ENCODE measurements around the gene GRID1. TPM values are rescaled to one million over a fixed set of nuclear protein-coding genes. Genes with fewer than 3 reads are reported as not detected.

The GRID1 gene
- total and polyA plus RNA-seq, 10 of the 15 experiments (the other 5 are each of a cell fraction or from before 2014, with no cell fraction given), result 0.04 to 0.62 (median 0.08) TPM; not detected in 5

- ChIA-PET SMC1A (ENCODE audit: uncharacterized antibody, unreplicated experiment) (interaction anchor here (0.7 kb wide), 1 partner anchor 116 kb away, joined by 4 read pairs; no protein-coding TSS in a partner anchor), POLR2A (no interaction called here), CTCF (interaction anchor here (1.6 kb wide), 1 partner anchor 16 kb away, joined by 3 read pairs; no protein-coding TSS in a partner anchor), RAD21 (ENCODE audit: unreplicated experiment) (no interaction called here)
- H3K27ac ChIP-seq (ENCODE audit: control insufficient read depth, insufficient read depth), result no peak overlapping the region
- 0% methylated on average over 4 of the region's 4 CpGs for WGBS (ENCODE audit: insufficient coverage, insufficient replicate concordance, low lambda C conversion rate, missing lambda C conversion rate)
- H3K4me1 ChIP-seq (ENCODE audit: control insufficient read depth, insufficient read depth, low read length), result no peaks in the 10 kb centered on the region; the same call in 1 of the 2 replicates
- in situ Hi-C loops (cut with MboI) (no loop called here), intact Hi-C loops (cut with micrococcal nuclease; ENCODE audit: unreplicated experiment) (no loop called here)
- no peaks in the 10 kb centered on the region for H3K27me3 ChIP-seq (replicated peaks in 1 of 2; ENCODE audit: control insufficient read depth in 2 of 2, insufficient read depth in 2 of 2, low read length in 1 of 2)
- H3K79me2 ChIP-seq (ENCODE audit: control insufficient read depth, insufficient read depth, low read length), result no peaks in the 10 kb centered on the region
- TF ChIP-seq E4F1 (IDR thresholded peaks at IDR 0.05; ENCODE audit: borderline replicate concordance, partially characterized antibody) (no peak), RUNX3 (IDR thresholded peaks at IDR 0.05; ENCODE audit: low read length) (no peak), ASH2L (IDR thresholded peaks at IDR 0.05; ENCODE audit: borderline replicate concordance, low read depth) (no peak), TBL1XR1 (IDR thresholded peaks at IDR 0.05; ENCODE audit: low read depth, low read length) (no peak), ZBED1 (IDR thresholded peaks at IDR 0.05; ENCODE audit: borderline replicate concordance) (no peak), RB1 (IDR thresholded peaks at IDR 0.05; ENCODE audit: borderline replicate concordance) (no peak), PBX3 (IDR thresholded peaks at IDR 0.05; ENCODE audit: insufficient replicate concordance, low read depth, low read length) (no peak), NR2C1 (IDR thresholded peaks at IDR 0.05) (no peak), SREBF2 (IDR thresholded peaks at IDR 0.05; ENCODE audit: low read length) (no peak), TCF12 (IDR thresholded peaks at IDR 0.05; ENCODE audit: low read depth, low read length) (no peak), STAT1 (conservative IDR thresholded peaks at IDR 0.05) (no peak), MTA2 (IDR thresholded peaks at IDR 0.05; ENCODE audit: low read depth) (no peak), SREBF1 (IDR thresholded peaks at IDR 0.05; ENCODE audit: low read length) (no peak), KAT2A (conservative IDR thresholded peaks at IDR 0.05; ENCODE audit: control insufficient read depth, low read depth, low read length) (no peak), KLF5 (IDR thresholded peaks at IDR 0.05; ENCODE audit: partially characterized antibody) (no peak), LARP7 (IDR thresholded peaks at IDR 0.05) (no peak), IKZF1 (conservative IDR thresholded peaks at IDR 0.05) (no peak), RBBP5 (conservative IDR thresholded peaks at IDR 0.05) (no peak), SIX5 (IDR thresholded peaks at IDR 0.05; ENCODE audit: low read depth, low read length, severe bottlenecking) (no peak)
- no peaks in the 10 kb centered on the region for H3K36me3 ChIP-seq (ENCODE audit: control insufficient read depth in 2 of 2, insufficient read depth in 2 of 2, low read length in 1 of 2)
- ATAC-seq, result no peak
- H4K20me1 ChIP-seq (ENCODE audit: control insufficient read depth, insufficient read depth), result no peaks in the 10 kb centered on the region
- no TSS peak for BruUV-seq (replicated peaks)
- no peaks in the 10 kb centered on the region for H3K9me3 ChIP-seq (replicated peaks; ENCODE audit: control insufficient read depth, insufficient read depth, low read length)
- DNase-seq (ENCODE audit: low read depth, low spot score), result no peak
- no peak overlapping the region for H2AFZ ChIP-seq (ENCODE audit: control insufficient read depth, low read depth, low read length)
- H3K4me3 ChIP-seq, result no peak overlapping the region
- FAIRE-seq, result no peak
- H3K9ac ChIP-seq (ENCODE audit: control insufficient read depth, insufficient read depth, low read length), result no peak overlapping the region
- no peak overlapping the region for H3K4me2 ChIP-seq (ENCODE audit: control insufficient read depth, insufficient read depth)
Observed at GRCh38 chr10:85643171-85643844, 723.3 kb downstream of the GRID1 start.
